Measurements from ENCODE around the gene CXCL14.
A peak's percentile ranks its signal among the peaks of the same experiment; 100 is the strongest.

The CXCL14 gene

DNA sequence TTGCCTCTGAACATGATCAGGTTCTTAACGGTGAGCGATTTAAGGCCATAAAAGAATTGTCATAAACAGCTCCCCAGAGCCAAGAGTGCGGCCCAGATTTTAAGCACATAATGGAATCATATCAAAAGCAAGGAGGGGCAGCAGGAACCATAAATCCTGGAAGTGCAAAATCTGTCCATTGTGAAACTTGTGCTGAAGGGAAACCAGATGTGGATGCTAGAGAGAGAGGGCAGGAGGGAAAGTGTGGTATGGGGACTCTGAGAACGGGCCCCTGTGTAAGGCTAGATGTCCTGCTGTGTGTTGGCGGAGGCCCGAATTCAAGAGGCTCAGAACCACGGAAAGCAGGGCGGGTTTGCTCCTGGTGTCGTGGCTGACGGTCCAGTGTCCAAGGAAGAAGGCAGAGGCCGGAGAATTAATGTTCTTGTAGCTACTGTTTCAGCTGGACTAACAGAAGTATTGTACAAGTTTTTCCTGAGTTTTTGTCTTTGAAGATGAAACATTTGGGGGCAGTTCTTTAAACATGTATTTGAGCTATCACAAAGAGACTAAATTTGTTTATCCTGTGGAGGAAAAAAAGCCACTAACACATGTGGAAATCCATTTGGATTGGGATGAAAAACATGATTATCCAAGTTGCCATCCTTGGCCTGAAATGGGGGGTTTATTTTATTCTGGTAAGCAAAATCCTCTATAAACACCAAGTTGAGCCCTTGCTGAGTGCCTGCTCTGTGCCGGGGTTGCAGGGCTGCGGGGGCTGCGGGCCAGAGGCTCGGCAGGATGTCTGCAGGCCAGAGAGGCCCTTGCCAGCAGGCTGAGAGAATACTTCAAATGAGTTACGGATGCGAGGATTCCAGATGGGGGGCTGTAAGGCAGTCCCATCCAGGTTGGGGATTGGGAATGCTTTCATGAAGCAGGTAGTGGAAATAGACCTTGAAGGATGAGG is 9.2 kb upstream of the CXCL14 start:
- H3K4me3 Mint-ChIP-seq, result no peak overlapping the region
- H3K4me1 Mint-ChIP-seq, result no peaks in the 10 kb centered on the region
- H3K27ac Mint-ChIP-seq, result no peak overlapping the region
- TF ChIP-seq, protein P1, sequence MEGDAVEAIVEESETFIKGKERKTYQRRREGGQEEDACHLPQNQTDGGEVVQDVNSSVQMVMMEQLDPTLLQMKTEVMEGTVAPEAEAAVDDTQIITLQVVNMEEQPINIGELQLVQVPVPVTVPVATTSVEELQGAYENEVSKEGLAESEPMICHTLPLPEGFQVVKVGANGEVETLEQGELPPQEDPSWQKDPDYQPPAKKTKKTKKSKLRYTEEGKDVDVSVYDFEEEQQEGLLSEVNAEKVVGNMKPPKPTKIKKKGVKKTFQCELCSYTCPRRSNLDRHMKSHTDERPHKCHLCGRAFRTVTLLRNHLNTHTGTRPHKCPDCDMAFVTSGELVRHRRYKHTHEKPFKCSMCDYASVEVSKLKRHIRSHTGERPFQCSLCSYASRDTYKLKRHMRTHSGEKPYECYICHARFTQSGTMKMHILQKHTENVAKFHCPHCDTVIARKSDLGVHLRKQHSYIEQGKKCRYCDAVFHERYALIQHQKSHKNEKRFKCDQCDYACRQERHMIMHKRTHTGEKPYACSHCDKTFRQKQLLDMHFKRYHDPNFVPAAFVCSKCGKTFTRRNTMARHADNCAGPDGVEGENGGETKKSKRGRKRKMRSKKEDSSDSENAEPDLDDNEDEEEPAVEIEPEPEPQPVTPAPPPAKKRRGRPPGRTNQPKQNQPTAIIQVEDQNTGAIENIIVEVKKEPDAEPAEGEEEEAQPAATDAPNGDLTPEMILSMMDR (IDR thresholded peaks at IDR 0.05), result no peak
- no peaks in the 10 kb centered on the region for H3K9me3 Mint-ChIP-seq
- H3K27me3 Mint-ChIP-seq (ENCODE audit: low read depth, poor library complexity), result peaks cover 30% of the 10 kb centered on the region
- no peak for DNase-seq
- no peaks in the 10 kb centered on the region for H3K36me3 Mint-ChIP-seq (ENCODE audit: low read depth)

DNA sequence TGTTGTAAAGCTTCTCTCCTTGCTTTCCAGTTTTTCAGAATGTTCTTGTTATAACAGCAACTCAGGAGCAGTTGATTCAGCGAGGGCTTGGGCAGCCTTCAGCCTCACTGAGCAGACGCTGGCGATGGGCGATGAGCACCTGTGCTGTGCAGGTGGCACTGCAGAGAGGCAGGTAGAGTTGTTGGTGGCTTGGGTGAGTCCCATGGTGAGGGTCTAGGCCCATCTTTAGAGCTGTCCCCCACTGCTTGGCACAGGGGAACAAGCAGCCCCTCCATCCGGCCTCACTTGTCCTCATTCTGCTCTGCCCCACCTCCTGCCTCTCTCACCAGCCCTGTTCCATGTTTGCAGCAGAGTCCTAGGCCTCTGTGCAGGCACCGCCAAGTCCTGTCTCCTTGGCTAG is 6.1 kb upstream of the CXCL14 start:
- Mint-ChIP-seq H3K4me3 (no peak overlapping the region), H3K27me3 (ENCODE audit: low read depth, poor library complexity) (peaks cover 49% of the 10 kb centered on the region), H3K36me3 (ENCODE audit: low read depth) (no peaks in the 10 kb centered on the region), H3K9me3 (no peaks in the 10 kb centered on the region), H3K27ac (no peak overlapping the region), H3K4me1 (no peaks in the 10 kb centered on the region)
- no peak for DNase-seq
- TF ChIP-seq, protein P1 (IDR thresholded peaks at IDR 0.05), result no peak

- Mint-ChIP-seq H3K4me1 (peaks cover under 1% of the 10 kb centered on the region), H3K27ac (no peak overlapping the region), H3K4me3 (no peak overlapping the region), H3K27me3 (ENCODE audit: low read depth, poor library complexity) (peaks cover 55% of the 10 kb centered on the region), H3K36me3 (ENCODE audit: low read depth) (no peaks in the 10 kb centered on the region), H3K9me3 (no peaks in the 10 kb centered on the region)
- no peak for DNase-seq
- TF ChIP-seq, protein P1 (IDR thresholded peaks at IDR 0.05), result no peak
Observed at GRCh38 chr5:135584276-135584675, 5.5 kb upstream of the CXCL14 start.

DNA sequence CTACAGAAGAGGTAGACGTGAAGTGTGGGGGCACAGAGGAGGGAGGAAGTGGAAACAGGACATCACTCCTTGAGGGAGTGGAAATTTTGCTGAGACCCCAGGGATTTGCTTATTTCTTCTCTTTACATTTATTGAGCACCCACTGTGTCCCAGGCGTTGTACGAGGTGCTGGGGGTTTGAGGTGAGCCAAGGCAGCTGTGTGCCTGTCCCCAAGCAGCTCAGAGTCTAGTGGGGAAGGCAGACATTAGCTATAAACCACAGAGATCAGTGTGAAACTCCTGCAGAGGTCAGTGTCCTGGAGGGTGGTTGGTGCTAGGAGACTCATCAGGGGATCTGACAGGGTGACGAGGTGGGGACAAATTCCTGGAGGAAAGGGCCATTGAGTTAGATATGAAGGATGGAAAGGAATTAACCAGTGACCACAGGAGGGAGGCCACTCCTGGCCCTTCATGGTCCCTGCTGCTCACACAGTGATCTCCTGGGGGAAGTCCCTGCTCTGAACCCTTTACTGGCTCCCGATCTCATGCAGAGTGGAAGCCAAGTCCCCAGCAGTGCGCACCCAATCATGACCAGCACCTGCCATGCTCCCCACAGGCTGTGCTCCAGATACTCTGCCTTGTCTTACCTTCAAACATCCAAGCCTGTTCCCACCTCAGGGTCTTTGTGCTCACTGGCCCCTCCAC is 3.4 kb upstream of the CXCL14 start:
- Mint-ChIP-seq H3K27me3 (ENCODE audit: low read depth, poor library complexity) (peaks cover 76% of the 10 kb centered on the region), H3K9me3 (no peaks in the 10 kb centered on the region)
- TF ChIP-seq, protein P1 (IDR thresholded peaks at IDR 0.05), result no peak

GRCh38 chr5:135578305-135578684 is 496 bp downstream of the CXCL14 start:
- Mint-ChIP-seq H3K9me3 (no peaks in the 10 kb centered on the region), H3K27me3 (ENCODE audit: low read depth, poor library complexity) (peaks cover 95% of the 10 kb centered on the region)
- DNase-seq, result no peak

More for the DNA sequence above, 3.4 kb upstream of the CXCL14 start:
- peaks cover 11% of the 10 kb centered on the region for H3K4me1 Mint-ChIP-seq
- no peaks in the 10 kb centered on the region for H3K36me3 Mint-ChIP-seq (ENCODE audit: low read depth)
- no peak for DNase-seq
- H3K27ac Mint-ChIP-seq, result no peak overlapping the region
- no peak overlapping the region for H3K4me3 Mint-ChIP-seq

More at GRCh38 chr5:135578305-135578684, 496 bp downstream of the CXCL14 start:
- Mint-ChIP-seq H3K4me3 (peak overlapping the region; percentile 52), H3K36me3 (ENCODE audit: low read depth) (no peaks in the 10 kb centered on the region), H3K27ac (no peak overlapping the region), H3K4me1 (peaks cover 17% of the 10 kb centered on the region)
- TF ChIP-seq, protein P1 (IDR thresholded peaks at IDR 0.05), result no peak

Data from nephron progenitor cell (in vitro differentiated cells).